Effector memory CD8-positive, alpha-beta T cell (primary cell): ENCODE measurements around the gene KCNMA1.

Source experiments
- ATAC-seq: fragments of 150-1000 bp; cut with Tn5 transposase; replicated peaks from 2 replicates; pipeline ENCODE4 v1.10.0; 2021; ENCODE audit warnings: mild to moderate bottlenecking, moderate library complexity
- DNase-seq, 3 experiments: peaks; one replicate each; pipeline ENCODE4 v3.0.0; 2021
- H3K27ac Mint-ChIP-seq, 2 donors: one replicate each; pipeline ENCODE4 v1.8.0; 2022; ENCODE audit warnings: mild to moderate bottlenecking in 2 of 2, mixed read lengths in 2 of 2, moderate library complexity in 2 of 2
- H3K27me3 Mint-ChIP-seq, 2 donors: one replicate each; pipeline ENCODE4 v1.8.0; 2022; ENCODE audit warnings: mixed read lengths in 2 of 2
- H3K36me3 Mint-ChIP-seq: one replicate; pipeline ENCODE4 v1.8.0; 2022; ENCODE audit warnings: mild to moderate bottlenecking, moderate library complexity, mixed read lengths; ENCODE audit not compliant: insufficient read depth
- H3K4me1 Mint-ChIP-seq, 2 donors: one replicate each; pipeline ENCODE4 v1.8.0; 2022; ENCODE audit warnings: low read depth in 2 of 2, mixed read lengths in 2 of 2
- H3K4me3 Mint-ChIP-seq, 2 donors: one replicate each; pipeline ENCODE4 v1.8.0; 2022; ENCODE audit warnings: mild to moderate bottlenecking in 2 of 2, mixed read lengths in 2 of 2, moderate library complexity in 2 of 2
- H3K9me3 Mint-ChIP-seq, 2 donors: one replicate each; pipeline ENCODE4 v1.8.0; 2022; ENCODE audit warnings: mixed read lengths in 2 of 2

Gene KCNMA1

GRCh38 chr10:77074104-77074624 lies 563.4 kb downstream of the KCNMA1 start:
- Mint-ChIP-seq H3K9me3 (no peaks in the 10 kb centered on the region), H3K27me3 (peaks cover 0 to 18% of the 10 kb centered on the region in 2 donors), H3K36me3 (no peaks in the 10 kb centered on the region), H3K27ac (no peak overlapping the region), H3K4me1 (no peaks in the 10 kb centered on the region), H3K4me3 (no peak overlapping the region)
- no peak for ATAC-seq
- no peak for DNase-seq

- H3K9me3 Mint-ChIP-seq, result no peaks in the 10 kb centered on the region
- no peaks in the 10 kb centered on the region for H3K4me1 Mint-ChIP-seq
- ATAC-seq, result no peak
- DNase-seq, result no peak
- peaks cover 0 to 18% of the 10 kb centered on the region in 2 donors for H3K27me3 Mint-ChIP-seq
- H3K4me3 Mint-ChIP-seq, result no peak overlapping the region
- H3K27ac Mint-ChIP-seq, result no peak overlapping the region
- no peaks in the 10 kb centered on the region for H3K36me3 Mint-ChIP-seq
These were observed 564.0 kb downstream of the KCNMA1 start for GRCh38 chr10:77073663-77073960.

GRCh38 chr10:77072836-77073662 lies 564.6 kb downstream of the KCNMA1 start:
- Mint-ChIP-seq H3K4me1 (no peaks in the 10 kb centered on the region), H3K4me3 (no peak overlapping the region), H3K36me3 (no peaks in the 10 kb centered on the region), H3K27me3 (peaks cover 0 to 18% of the 10 kb centered on the region in 2 donors), H3K9me3 (no peaks in the 10 kb centered on the region), H3K27ac (no peak overlapping the region)
- DNase-seq, result no peak
- no peak for ATAC-seq

- no peaks in the 10 kb centered on the region for H3K36me3 Mint-ChIP-seq
- no peak overlapping the region for H3K4me3 Mint-ChIP-seq
- H3K27me3 Mint-ChIP-seq, result peaks cover 0 to 18% of the 10 kb centered on the region in 2 donors
- no peaks in the 10 kb centered on the region for H3K9me3 Mint-ChIP-seq
- H3K27ac Mint-ChIP-seq, result no peak overlapping the region
- no peak for ATAC-seq
- DNase-seq, result no peak
- no peaks in the 10 kb centered on the region for H3K4me1 Mint-ChIP-seq
These were observed 565.2 kb downstream of the KCNMA1 start for GRCh38 chr10:77072361-77072835.

GRCh38 chr10:77071956-77072355 lies 565.7 kb downstream of the KCNMA1 start:
- Mint-ChIP-seq H3K4me3 (no peak overlapping the region), H3K36me3 (no peaks in the 10 kb centered on the region), H3K27ac (no peak overlapping the region), H3K9me3 (no peaks in the 10 kb centered on the region), H3K27me3 (peaks cover 0 to 17% of the 10 kb centered on the region in 2 donors), H3K4me1 (no peaks in the 10 kb centered on the region)
- ATAC-seq, result no peak
- DNase-seq, result no peak

- no peaks in the 10 kb centered on the region for H3K36me3 Mint-ChIP-seq
- DNase-seq, result no peak
- no peaks in the 10 kb centered on the region for H3K9me3 Mint-ChIP-seq
- no peak overlapping the region for H3K4me3 Mint-ChIP-seq
- H3K27me3 Mint-ChIP-seq, result peaks cover 0 to 11% of the 10 kb centered on the region in 2 donors
- H3K4me1 Mint-ChIP-seq, result no peaks in the 10 kb centered on the region
- ATAC-seq, result no peak
- no peak overlapping the region for H3K27ac Mint-ChIP-seq
These were observed 566.6 kb downstream of the KCNMA1 start for GRCh38 chr10:77071001-77071511.

GRCh38 chr10:77070346-77070745 lies 567.3 kb downstream of the KCNMA1 start:
- H3K4me3 Mint-ChIP-seq, result no peak overlapping the region
- no peak for DNase-seq

GRCh38 chr10:77068969-77069368 lies 568.6 kb downstream of the KCNMA1 start:
- ATAC-seq (no peak), DNase-seq (no peak)
- no peaks in the 10 kb centered on the region for H3K36me3 Mint-ChIP-seq
- peaks cover 0 to 6% of the 10 kb centered on the region in 2 donors for H3K27me3 Mint-ChIP-seq
- H3K4me1 Mint-ChIP-seq, result no peaks in the 10 kb centered on the region
- H3K4me3 Mint-ChIP-seq, result no peak overlapping the region
- H3K9me3 Mint-ChIP-seq, result no peaks in the 10 kb centered on the region
- H3K27ac Mint-ChIP-seq, result peak overlapping the region in 1 of 2 donors; percentile 14

More at GRCh38 chr10:77070346-77070745, 567.3 kb downstream of the KCNMA1 start:
- no peak for ATAC-seq
- H3K9me3 Mint-ChIP-seq, result no peaks in the 10 kb centered on the region
- H3K27me3 Mint-ChIP-seq, result peaks cover 0 to 11% of the 10 kb centered on the region in 2 donors
- no peaks in the 10 kb centered on the region for H3K4me1 Mint-ChIP-seq
- H3K36me3 Mint-ChIP-seq, result no peaks in the 10 kb centered on the region
- H3K27ac Mint-ChIP-seq, result no peak overlapping the region

- Mint-ChIP-seq H3K4me1 (no peaks in the 10 kb centered on the region), H3K36me3 (no peaks in the 10 kb centered on the region), H3K27ac (no peak overlapping the region), H3K27me3 (peaks cover 0 to 6% of the 10 kb centered on the region in 2 donors), H3K4me3 (no peak overlapping the region), H3K9me3 (no peaks in the 10 kb centered on the region)
- ATAC-seq (no peak), DNase-seq (no peak)
These were observed 569.3 kb downstream of the KCNMA1 start for GRCh38 chr10:77068272-77068671.

GRCh38 chr10:77062381-77062780 lies 575.2 kb downstream of the KCNMA1 start:
- Mint-ChIP-seq H3K36me3 (no peaks in the 10 kb centered on the region), H3K9me3 (peaks cover 0 to 6% of the 10 kb centered on the region in 2 donors), H3K4me1 (no peaks in the 10 kb centered on the region), H3K27me3 (peaks cover 2 to 9% of the 10 kb centered on the region in 2 donors), H3K27ac (no peak overlapping the region), H3K4me3 (no peak overlapping the region)
- DNase-seq, result no peak
- no peak for ATAC-seq

- Mint-ChIP-seq H3K4me1 (no peaks in the 10 kb centered on the region), H3K9me3 (peaks cover 0 to 6% of the 10 kb centered on the region in 2 donors), H3K36me3 (no peaks in the 10 kb centered on the region), H3K27ac (no peak overlapping the region), H3K4me3 (no peak overlapping the region), H3K27me3 (peaks cover 0 to 9% of the 10 kb centered on the region in 2 donors)
- no peak for DNase-seq
- ATAC-seq, result no peak
These were observed 576.7 kb downstream of the KCNMA1 start for GRCh38 chr10:77060913-77061312.

- Mint-ChIP-seq H3K4me1 (no peaks in the 10 kb centered on the region), H3K27me3 (peaks cover 23 to 34% of the 10 kb centered on the region in 2 donors), H3K9me3 (peaks cover 3 to 6% of the 10 kb centered on the region in 2 donors), H3K27ac (no peak overlapping the region), H3K36me3 (no peaks in the 10 kb centered on the region), H3K4me3 (no peak overlapping the region)
- no peak for ATAC-seq
- no peak for DNase-seq
These were observed 581.0 kb downstream of the KCNMA1 start for GRCh38 chr10:77056650-77057049.

GRCh38 chr10:77052593-77052992 lies 585.0 kb downstream of the KCNMA1 start:
- no peaks in the 10 kb centered on the region for H3K36me3 Mint-ChIP-seq
- no peak overlapping the region for H3K27ac Mint-ChIP-seq
- no peak overlapping the region for H3K4me3 Mint-ChIP-seq
- ATAC-seq (no peak), DNase-seq (no peak)
- peaks cover 23 to 34% of the 10 kb centered on the region in 2 donors for H3K27me3 Mint-ChIP-seq
- H3K9me3 Mint-ChIP-seq, result peaks cover 0 to 3% of the 10 kb centered on the region in 2 donors
- no peaks in the 10 kb centered on the region for H3K4me1 Mint-ChIP-seq

GRCh38 chr10:77051837-77052236 lies 585.8 kb downstream of the KCNMA1 start:
- Mint-ChIP-seq H3K4me3 (no peak overlapping the region), H3K36me3 (no peaks in the 10 kb centered on the region), H3K27ac (no peak overlapping the region), H3K9me3 (peaks cover 0 to 3% of the 10 kb centered on the region in 2 donors), H3K27me3 (peaks cover 23 to 34% of the 10 kb centered on the region in 2 donors), H3K4me1 (no peaks in the 10 kb centered on the region)
- DNase-seq (no peak), ATAC-seq (no peak)
